Measurements from ENCODE around the gene PABPN1L. TPM values are rescaled to one million over a fixed set of nuclear protein-coding genes. Genes with fewer than 3 reads are reported as not detected.

PABPN1L gene
- total and polyA plus RNA-seq, 10 donors = 0.26 to 1.3 (median 0.70) TPM; not detected in 4

DNA sequence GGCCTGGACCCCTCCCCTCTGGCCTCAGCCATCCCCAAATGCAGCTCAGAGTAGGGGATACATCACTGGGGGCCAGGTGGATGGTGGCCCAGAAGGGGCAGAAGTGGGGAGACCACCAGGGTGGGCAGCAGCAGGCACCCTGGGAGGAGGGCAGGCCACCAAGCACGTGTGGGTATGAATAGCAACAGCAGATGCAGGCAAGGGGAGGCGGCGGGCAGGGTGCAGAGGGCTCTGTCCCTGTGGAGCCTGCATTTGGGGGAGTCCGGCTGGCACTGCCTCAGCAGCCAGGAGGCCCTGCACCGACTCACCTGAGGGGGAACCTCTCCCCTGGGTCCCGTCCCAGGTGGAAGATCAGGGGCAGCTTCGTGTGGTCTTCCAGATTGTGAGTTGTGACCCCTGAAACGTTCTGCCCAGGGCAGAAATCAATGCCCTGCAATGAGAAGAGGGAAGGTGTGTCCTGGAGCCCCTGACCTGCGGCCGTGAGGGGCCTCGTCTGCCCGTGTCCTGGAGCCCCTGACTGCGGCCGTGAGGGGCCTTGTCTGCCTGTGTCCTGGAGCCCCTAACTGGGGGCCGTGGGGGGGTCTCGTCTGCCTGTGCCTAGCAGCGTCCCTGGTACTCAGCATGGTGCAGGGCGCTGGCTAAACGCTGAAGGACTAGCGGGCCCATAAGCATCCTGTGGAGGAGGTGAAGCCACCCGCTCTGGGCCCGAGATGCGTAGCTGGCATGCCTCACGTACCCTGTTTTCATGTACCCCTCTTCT lies 44.0 kb downstream of the PABPN1L start:
- peaks cover 0 to 95% (median 29%) of the 10 kb centered on the region in 6 donors for H3K36me3 ChIP-seq
- no peaks in the 10 kb centered on the region for H3K9me3 ChIP-seq
- 90 to 96% (median 94%) methylated on average over 15 to 24 of the region's 24 CpGs for WGBS, 5 donors
- TF ChIP-seq, protein P1, sequence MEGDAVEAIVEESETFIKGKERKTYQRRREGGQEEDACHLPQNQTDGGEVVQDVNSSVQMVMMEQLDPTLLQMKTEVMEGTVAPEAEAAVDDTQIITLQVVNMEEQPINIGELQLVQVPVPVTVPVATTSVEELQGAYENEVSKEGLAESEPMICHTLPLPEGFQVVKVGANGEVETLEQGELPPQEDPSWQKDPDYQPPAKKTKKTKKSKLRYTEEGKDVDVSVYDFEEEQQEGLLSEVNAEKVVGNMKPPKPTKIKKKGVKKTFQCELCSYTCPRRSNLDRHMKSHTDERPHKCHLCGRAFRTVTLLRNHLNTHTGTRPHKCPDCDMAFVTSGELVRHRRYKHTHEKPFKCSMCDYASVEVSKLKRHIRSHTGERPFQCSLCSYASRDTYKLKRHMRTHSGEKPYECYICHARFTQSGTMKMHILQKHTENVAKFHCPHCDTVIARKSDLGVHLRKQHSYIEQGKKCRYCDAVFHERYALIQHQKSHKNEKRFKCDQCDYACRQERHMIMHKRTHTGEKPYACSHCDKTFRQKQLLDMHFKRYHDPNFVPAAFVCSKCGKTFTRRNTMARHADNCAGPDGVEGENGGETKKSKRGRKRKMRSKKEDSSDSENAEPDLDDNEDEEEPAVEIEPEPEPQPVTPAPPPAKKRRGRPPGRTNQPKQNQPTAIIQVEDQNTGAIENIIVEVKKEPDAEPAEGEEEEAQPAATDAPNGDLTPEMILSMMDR (IDR thresholded peaks at IDR 0.05 in 8 of 11, conservative IDR thresholded peaks at IDR 0.05 in 3 of 11) = no peak
- no peak for TF ChIP-seq POLR2A (IDR thresholded peaks at IDR 0.05)
- no peak for TF ChIP-seq POLR2AphosphoS5 (IDR thresholded peaks at IDR 0.05)
- H3K27ac ChIP-seq = no peak overlapping the region
- H3K4me3 ChIP-seq = no peak overlapping the region
- intact Hi-C loops (cut with DNase I; ENCODE audit: low total_unique reads) = no loop called here
- no peak for DNase-seq
- H3K4me1 ChIP-seq = no peaks in the 10 kb centered on the region
- no peaks in the 10 kb centered on the region for H3K27me3 ChIP-seq (replicated peaks in 1 of 7)

- TF ChIP-seq POLR2AphosphoS5 (IDR thresholded peaks at IDR 0.05) = peak in 1 of 3 donors; percentile 15
- TF ChIP-seq POLR2A (IDR thresholded peaks at IDR 0.05) = no peak
- TF ChIP-seq, protein P1 (IDR thresholded peaks at IDR 0.05 in 8 of 11, conservative IDR thresholded peaks at IDR 0.05 in 3 of 11) = no peak
- peaks cover 0 to 94% (median 24%) of the 10 kb centered on the region in 6 donors for H3K36me3 ChIP-seq
- H3K9me3 ChIP-seq = no peaks in the 10 kb centered on the region
- no peak overlapping the region for H3K4me3 ChIP-seq
- H3K4me1 ChIP-seq = peaks cover 0 to under 1% (median 0%) of the 10 kb centered on the region in 6 donors
- DNase-seq = no peak
- intact Hi-C loops (cut with DNase I; ENCODE audit: low total_unique reads) = no loop called here
- WGBS, 5 donors = 84 to 92% (median 89%) methylated on average over 8 to 22 of the region's 22 CpGs
- no peaks in the 10 kb centered on the region for H3K27me3 ChIP-seq (replicated peaks in 1 of 7)
- no peak overlapping the region for H3K27ac ChIP-seq
These were observed 45.2 kb downstream of the PABPN1L start for GRCh38 chr16:88821168-88821850.

DNA sequence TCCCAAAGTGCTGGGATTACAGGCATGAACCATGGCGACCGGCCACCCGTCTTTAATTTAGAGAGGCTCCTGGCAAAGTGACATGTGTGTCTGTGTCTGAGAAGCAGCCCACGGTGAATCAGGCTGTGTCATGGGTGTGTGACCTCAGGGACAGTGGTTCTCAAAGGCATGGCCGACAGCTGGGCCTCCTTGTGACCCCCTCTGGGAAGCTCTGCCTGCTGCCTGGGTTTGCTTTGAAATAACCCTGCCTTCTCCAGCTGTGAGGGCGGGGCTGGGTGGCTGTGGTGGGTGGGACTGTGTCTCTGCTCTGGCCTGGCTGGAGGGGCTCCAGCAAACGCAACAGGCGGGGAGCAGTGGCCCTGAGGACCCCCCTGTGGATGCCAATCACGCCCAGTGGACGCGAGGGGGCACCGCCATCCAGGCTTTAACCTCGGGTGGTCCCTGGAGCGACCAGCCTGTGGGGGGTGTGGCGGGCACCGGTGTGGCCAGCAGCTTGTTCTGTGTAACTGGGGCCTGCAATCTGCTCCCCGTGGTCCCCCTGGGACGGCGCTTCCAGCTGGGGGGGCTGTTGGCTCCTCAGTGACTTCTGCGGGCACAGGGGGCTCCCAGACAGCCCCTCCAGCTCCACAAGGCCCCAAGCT lies 46.0 kb downstream of the PABPN1L start:
- 88 to 95% (median 91%) methylated on average over 10 to 20 of the region's 20 CpGs for WGBS, 5 donors
- TF ChIP-seq, protein P1 (IDR thresholded peaks at IDR 0.05 in 8 of 11, conservative IDR thresholded peaks at IDR 0.05 in 3 of 11) = no peak
- TF ChIP-seq POLR2AphosphoS5 (IDR thresholded peaks at IDR 0.05) = no peak
- TF ChIP-seq POLR2A (IDR thresholded peaks at IDR 0.05) = no peak
- H3K4me3 ChIP-seq = no peak overlapping the region
- peaks cover 0 to 8% (median 0%) of the 10 kb centered on the region in 6 donors for H3K4me1 ChIP-seq
- H3K27ac ChIP-seq = no peak overlapping the region
- peaks cover 0 to 86% (median 24%) of the 10 kb centered on the region in 6 donors for H3K36me3 ChIP-seq
- intact Hi-C loops (cut with DNase I; ENCODE audit: low total_unique reads) = no loop called here
- no peak for DNase-seq
- H3K27me3 ChIP-seq (replicated peaks in 1 of 7) = no peaks in the 10 kb centered on the region
- no peaks in the 10 kb centered on the region for H3K9me3 ChIP-seq
